Spinal cord (tissue), 10 donors: ENCODE results near the gene AMACR. TPM values are rescaled to one million over a fixed set of nuclear protein-coding genes. Genes with fewer than 3 reads are reported as not detected.
"Not testable (repeated sequence)": the region's sequence is repeated elsewhere in the genome, so short reads cannot be mapped to it uniquely, and the experiment has no call there.

Experiments
- DNase-seq, 6 donors: peaks; one replicate each; pipeline versions ENCODE4 v3.0.0 to v3.0.0-alpha.2; 2013 to 2015; ENCODE audit warnings: low spot score in 6 of 6, low read depth in 4 of 6
- H3K27ac ChIP-seq: one replicate; pipeline ENCODE4 v1.5.1; 2013; ENCODE audit warnings: low read depth, low read length, control low read depth
- H3K27me3 ChIP-seq: one replicate; pipeline ENCODE4 v1.6.1; 2013; ENCODE audit warnings: low read length; ENCODE audit not compliant: control insufficient read depth, insufficient read depth
- H3K36me3 ChIP-seq: one replicate; pipeline ENCODE4 v1.6.1; 2013; ENCODE audit warnings: low read length; ENCODE audit not compliant: control insufficient read depth, insufficient read depth
- H3K4me1 ChIP-seq: one replicate; pipeline ENCODE4 v1.6.1; 2013; ENCODE audit warnings: low read length; ENCODE audit not compliant: control insufficient read depth, insufficient read depth
- H3K4me3 ChIP-seq: one replicate; pipeline ENCODE4 v1.5.1; 2013; ENCODE audit warnings: low read depth, low read length, control low read depth
- H3K9me3 ChIP-seq: one replicate; pipeline ENCODE4 v1.6.1; 2013; ENCODE audit warnings: low read length; ENCODE audit not compliant: control insufficient read depth, insufficient read depth
- WGBS: methylation state at CpG from one replicate; pipeline ENCODE4 v1.1.5; 2013; ENCODE audit warnings: missing lambda C conversion rate; ENCODE audit not compliant: insufficient coverage; 5-methylcytosine and 5-hydroxymethylcytosine counted together
- polyA plus RNA-seq, 2 donors: library from polyadenylated mRNA; unstranded; fragments of 120-200 nt; gene quantifications; one replicate each; pipeline ENCODE4 v1.2.1, GENCODE V29; 2013; ENCODE audit not compliant: insufficient read length in 2 of 2
- total RNA-seq, 2 donors: library from RNA; depleted of rRNA in 1 of 2; stranded (reverse); fragments of 120-200 nt in 1 of 2; fragments of >200 nt in 1 of 2; gene quantifications; one replicate each; pipeline versions ENCODE4 v1.2.3 to v1.2.4, GENCODE V29; 2013 to 2014
- donor health status: healthy.

Gene AMACR
- total and polyA plus RNA-seq, 4 donors: 13.4 to 21.8 (median 17.1) TPM

DNA sequence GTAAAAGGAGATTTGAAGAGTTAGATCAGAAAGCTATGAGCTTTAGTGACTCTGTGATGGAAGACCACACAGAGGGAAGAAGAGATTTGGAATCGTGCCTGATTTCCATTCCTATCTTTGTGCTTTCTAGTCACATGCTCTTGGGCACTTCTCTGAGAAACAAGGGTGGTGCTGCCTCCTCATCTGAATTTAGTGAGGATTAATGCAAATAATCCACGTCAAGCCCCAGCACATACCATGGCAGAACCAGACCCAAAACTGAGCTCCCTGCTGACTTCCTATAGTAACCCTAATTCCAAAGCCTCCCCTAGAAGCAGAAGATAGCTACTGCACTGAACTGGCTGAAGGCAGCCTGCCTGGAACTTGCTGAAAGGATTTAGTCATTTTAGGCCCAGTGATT lies 41.0 kb downstream of the AMACR start:
- H3K27ac ChIP-seq: no peak overlapping the region

DNA sequence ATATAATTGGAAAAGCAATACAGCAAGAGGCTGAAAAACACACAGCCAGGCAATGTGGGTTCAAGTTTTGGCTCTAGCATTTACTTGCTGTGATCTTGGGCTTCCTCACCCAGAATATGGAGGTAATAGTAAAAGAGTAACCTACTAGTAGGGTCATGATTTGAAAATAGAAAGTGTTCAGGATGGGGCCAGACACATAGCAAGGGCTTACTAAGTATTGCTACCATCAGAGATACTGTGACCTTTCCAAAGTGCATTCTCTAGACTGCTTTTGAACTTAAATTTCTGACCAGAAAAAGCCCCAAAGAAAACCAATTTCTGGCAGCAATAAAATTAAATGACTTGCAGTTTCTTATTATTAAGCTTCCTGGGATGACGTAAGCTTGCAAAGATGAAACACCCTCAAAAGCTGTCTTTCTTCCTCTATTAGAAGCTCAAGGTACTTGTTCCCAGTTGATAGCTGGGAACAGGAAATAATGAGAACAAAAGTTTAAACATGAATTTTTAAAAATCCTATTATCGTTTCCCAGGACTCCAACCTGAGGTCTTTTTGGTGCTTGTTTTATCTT lies 43.6 kb downstream of the AMACR start:
- no peak for DNase-seq
- H3K9me3 ChIP-seq: no peaks in the 10 kb centered on the region
- no CpG with 5 or more reads among the region's 2 CpGs for WGBS
- no peaks in the 10 kb centered on the region for H3K4me1 ChIP-seq
- H3K27ac ChIP-seq: no peak overlapping the region
- no peaks in the 10 kb centered on the region for H3K36me3 ChIP-seq
- H3K4me3 ChIP-seq: no peak overlapping the region
- no peaks in the 10 kb centered on the region for H3K27me3 ChIP-seq

More for the DNA sequence above, 41.0 kb downstream of the AMACR start:
- Histone ChIP-seq H3K27me3 (no peaks in the 10 kb centered on the region), H3K36me3 (no peaks in the 10 kb centered on the region), H3K9me3 (no peaks in the 10 kb centered on the region), H3K4me3 (no peak overlapping the region), H3K4me1 (no peaks in the 10 kb centered on the region)
- WGBS: 78% methylated on average over 1 of the region's 2 CpGs
- DNase-seq: no peak

DNA sequence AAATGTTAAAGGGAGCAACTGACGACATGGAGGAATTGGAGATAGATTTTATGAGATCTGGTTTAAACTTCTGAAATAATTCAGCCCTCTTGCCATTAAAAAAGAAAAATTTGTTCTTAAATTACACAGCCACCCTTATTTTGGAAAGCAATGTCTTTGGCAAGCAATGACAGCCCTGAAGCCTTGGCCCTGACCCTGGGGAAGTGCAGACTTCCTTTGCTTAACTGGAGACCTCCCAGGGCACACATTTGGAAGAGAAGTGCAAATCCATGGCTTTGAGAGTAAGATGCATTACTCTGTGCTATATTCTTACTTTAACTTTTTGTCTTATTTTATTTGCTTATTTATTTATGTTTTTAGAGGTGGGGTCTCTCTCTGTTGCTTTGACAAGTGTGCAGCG lies 49.7 kb downstream of the AMACR start:
- H3K4me1 ChIP-seq: no peaks in the 10 kb centered on the region
- no CpG with 5 or more reads among the region's 2 CpGs for WGBS
- H3K36me3 ChIP-seq: no peaks in the 10 kb centered on the region
- no peaks in the 10 kb centered on the region for H3K27me3 ChIP-seq
- no peak for DNase-seq
- no peak overlapping the region for H3K27ac ChIP-seq
- no peak overlapping the region for H3K4me3 ChIP-seq
- H3K9me3 ChIP-seq: no peaks in the 10 kb centered on the region

DNA sequence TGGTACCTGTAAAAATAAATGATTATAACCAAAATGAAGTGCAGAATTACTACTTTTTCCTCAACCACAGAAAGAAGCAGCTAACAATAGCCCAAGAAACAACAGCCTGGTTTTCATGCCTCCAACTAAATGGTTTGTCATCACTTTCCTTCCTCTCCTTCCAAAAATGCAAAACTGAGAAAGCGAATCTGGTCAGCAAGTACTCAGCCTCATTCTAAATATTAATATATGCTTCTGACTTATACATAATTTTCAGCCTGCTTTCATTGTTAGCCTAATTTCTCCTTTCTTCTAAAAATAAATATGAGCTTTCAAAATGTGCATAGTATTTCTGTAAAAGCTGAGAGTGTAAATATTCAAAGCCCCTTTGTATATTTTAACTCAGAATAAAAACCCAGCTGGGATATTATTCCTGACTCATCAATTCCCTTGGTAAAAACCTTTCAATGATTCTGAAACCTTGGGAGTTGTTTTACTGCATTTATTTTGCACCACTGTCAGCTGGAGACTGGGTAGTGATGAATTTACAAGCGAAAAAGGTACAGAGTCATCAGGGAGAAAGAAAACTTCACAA lies 50.2 kb downstream of the AMACR start:
- Histone ChIP-seq H3K36me3 (no peaks in the 10 kb centered on the region), H3K4me3 (no peak overlapping the region), H3K27ac (no peak overlapping the region), H3K27me3 (no peaks in the 10 kb centered on the region), H3K9me3 (no peaks in the 10 kb centered on the region), H3K4me1 (no peaks in the 10 kb centered on the region)
- no peak for DNase-seq
- WGBS: no CpG with 5 or more reads among the region's 2 CpGs

DNA sequence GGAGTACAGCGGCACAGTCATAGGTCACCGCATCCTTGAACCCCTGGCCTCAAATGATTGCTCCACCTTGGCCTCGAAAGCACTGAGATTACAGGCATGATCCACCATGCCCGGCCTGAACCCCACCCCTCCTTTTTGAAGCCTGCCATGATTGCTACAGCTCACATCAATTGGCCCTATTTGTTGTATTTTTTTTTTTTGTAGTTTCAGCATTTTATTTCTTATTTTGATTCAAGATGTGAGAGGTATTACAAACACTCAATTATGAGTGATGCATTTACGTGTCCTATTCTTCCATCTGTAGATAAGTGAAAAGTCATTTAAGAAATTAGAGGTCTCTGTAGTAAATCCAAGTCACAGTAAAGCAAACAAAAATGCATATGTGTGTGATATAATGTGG lies 55.7 kb downstream of the AMACR start:
- not testable (repeated sequence) for DNase-seq, H3K27ac ChIP-seq, H3K4me1 ChIP-seq, H3K27me3 ChIP-seq, H3K4me3 ChIP-seq, H3K9me3 ChIP-seq, H3K36me3 ChIP-seq
- WGBS: 100% methylated on average over 2 of the region's 5 CpGs

DNA sequence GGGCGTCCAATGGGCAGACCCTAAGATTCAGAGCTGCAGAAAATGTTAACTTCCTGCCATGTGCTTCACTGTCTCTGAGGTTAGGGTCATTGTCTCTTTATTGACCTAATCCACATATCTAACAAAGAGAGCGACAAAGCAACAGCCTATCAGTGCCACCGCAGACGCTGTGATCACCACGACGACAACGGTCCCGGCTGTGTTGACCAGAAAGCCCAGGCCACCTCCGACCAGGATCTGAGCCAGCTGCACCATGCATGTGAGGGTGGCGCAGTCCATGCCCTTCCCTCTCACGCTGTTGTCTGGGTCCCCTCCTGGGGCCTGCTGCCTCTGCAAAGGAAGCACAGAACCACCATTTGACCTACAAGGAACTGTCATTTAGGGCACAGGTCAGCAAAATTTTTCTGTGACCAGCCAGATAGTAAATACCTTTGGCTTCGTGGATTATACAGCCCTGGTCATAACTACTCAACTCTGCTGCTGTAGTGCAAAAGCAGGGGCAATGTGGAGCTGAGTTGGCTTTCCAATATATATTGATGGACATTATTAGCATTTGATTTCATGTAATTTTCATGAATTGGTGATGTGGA lies 63.2 kb downstream of the AMACR start:
- no peak for DNase-seq
- Histone ChIP-seq H3K27me3 (peaks cover 16% of the 10 kb centered on the region), H3K4me3 (no peak overlapping the region), H3K27ac (no peak overlapping the region), H3K36me3 (no peaks in the 10 kb centered on the region), H3K9me3 (no peaks in the 10 kb centered on the region), H3K4me1 (no peaks in the 10 kb centered on the region)
- WGBS: 70% methylated on average over 11 of the region's 12 CpGs

DNA sequence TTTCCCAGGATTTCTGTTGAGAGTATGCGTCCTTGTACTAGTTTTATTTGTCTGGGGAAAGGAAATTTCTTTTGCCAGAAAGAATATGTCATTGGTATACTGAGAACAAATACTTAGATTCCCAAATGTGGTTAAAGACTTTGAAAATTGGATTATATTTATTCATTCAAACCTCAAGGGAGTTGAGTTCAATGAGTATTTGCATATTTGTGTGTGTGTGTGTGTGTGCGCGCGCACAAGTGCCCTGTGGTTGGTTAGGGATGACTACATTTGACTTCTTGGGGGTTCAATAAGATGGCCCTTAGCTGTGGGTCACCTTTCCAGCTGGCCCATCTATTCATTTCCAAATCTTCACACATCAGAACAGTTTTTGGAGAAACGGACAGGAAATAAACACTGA lies 66.8 kb downstream of the AMACR start:
- no CpG with 5 or more reads among the region's 5 CpGs for WGBS
- peaks cover 29% of the 10 kb centered on the region for H3K4me1 ChIP-seq
- peaks cover 51% of the 10 kb centered on the region for H3K27me3 ChIP-seq
- no peaks in the 10 kb centered on the region for H3K36me3 ChIP-seq
- no peaks in the 10 kb centered on the region for H3K9me3 ChIP-seq
- no peak for DNase-seq
- H3K4me3 ChIP-seq: no peak overlapping the region
- no peak overlapping the region for H3K27ac ChIP-seq

DNA sequence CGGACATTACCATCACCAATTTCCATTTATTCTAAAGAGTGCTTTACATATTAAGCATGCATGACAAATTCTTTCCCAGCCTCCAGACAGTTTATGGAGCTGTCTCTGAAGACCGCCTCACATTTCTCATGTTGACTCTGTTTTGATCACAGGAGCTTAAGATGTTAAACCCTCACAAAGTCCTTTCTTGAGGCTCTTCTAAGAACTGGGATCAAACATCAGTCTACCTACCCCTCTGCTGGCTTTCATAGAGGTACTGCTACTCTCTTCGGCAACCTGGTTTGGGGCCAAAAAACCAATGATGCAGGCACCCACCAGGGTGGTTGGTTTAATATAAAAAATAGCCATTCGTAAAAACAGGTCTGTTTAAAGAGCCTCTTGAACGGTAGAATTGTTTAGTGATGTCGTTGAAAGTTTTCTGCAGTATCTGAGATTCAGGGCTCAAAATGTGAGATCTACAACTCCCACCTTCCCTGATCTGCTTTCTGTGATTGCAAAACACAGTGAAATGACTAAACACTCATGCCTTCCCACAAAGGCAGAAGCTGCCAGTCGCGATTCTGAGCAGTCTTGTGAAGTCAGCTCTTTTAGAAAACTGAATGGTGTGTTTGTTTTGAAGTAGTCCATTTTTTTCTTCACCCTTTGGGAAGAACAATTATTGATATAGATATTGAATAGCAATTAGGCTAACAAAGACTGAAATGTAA lies 68.1 kb downstream of the AMACR start:
- WGBS: 93% methylated on average over 3 of the region's 8 CpGs
- Histone ChIP-seq H3K27ac (no peak overlapping the region), H3K36me3 (no peaks in the 10 kb centered on the region), H3K4me1 (peaks cover 33% of the 10 kb centered on the region), H3K27me3 (peaks cover 60% of the 10 kb centered on the region), H3K9me3 (no peaks in the 10 kb centered on the region), H3K4me3 (no peak overlapping the region)
- no peak for DNase-seq

DNA sequence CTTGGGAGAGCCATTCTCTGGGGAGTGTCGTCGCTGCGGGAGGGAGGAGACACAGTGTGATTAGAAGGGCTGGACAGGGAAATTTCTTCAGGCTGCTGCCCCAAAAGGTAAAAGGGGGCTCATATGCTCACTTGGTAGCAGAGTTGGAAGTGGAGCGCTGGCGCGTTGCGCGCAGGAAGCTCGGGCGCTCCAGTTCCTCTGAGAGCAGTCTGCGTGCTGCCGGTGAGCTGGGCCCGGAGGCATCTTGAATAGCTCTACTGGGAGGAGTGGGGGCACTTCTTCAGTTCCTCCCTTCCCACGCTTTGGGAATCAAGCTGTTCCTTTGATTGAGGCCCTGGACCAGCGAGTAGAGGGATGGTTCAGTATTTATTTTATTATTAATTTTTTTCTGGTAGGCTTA lies 69.0 kb downstream of the AMACR start:
- H3K9me3 ChIP-seq: no peaks in the 10 kb centered on the region
- H3K36me3 ChIP-seq: no peaks in the 10 kb centered on the region
- no peak overlapping the region for H3K27ac ChIP-seq
- peaks cover 60% of the 10 kb centered on the region for H3K27me3 ChIP-seq
- peak in 1 of 6 donors; percentile 30 for DNase-seq
- H3K4me3 ChIP-seq: no peak overlapping the region
- H3K4me1 ChIP-seq: peaks cover 33% of the 10 kb centered on the region
- WGBS: 12% methylated on average over 13 of the region's 15 CpGs

DNA sequence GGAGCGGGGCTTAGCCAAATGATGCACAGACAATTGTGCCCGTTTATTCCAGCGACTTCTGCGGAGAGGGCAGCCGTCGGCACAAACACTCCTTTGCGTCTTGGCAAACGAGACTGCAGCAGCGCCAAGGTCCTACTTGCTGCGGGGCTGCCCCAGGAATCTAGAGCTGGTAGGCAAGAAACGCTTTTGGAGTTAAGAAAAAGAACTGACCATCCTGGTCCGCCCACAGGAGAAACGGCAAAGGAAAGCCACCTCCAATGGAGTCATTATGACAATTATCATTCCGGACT lies 69.4 kb downstream of the AMACR start:
- Histone ChIP-seq H3K27ac (no peak overlapping the region), H3K27me3 (peaks cover 60% of the 10 kb centered on the region), H3K36me3 (no peaks in the 10 kb centered on the region), H3K4me3 (no peak overlapping the region), H3K4me1 (peaks cover 33% of the 10 kb centered on the region), H3K9me3 (no peaks in the 10 kb centered on the region)
- peak in 1 of 6 donors; percentile 11 for DNase-seq
- WGBS: 18% methylated on average over 14 of the region's 14 CpGs
